HG03378 (cell line): ENCODE results near the gene ACTR3C.
"Not testable (repeated sequence)": the region's sequence is repeated elsewhere in the genome, so short reads cannot be mapped to it uniquely, and the experiment has no call there.

Experiments
- ATAC-seq: cut with Tn5 transposase; IDR thresholded peaks from one replicate; pipeline ENCODE4 v1.9.1; 2021; ENCODE audit warnings: mild to moderate bottlenecking, moderate library complexity; ENCODE audit not compliant: unreplicated experiment

ACTR3C gene

DNA sequence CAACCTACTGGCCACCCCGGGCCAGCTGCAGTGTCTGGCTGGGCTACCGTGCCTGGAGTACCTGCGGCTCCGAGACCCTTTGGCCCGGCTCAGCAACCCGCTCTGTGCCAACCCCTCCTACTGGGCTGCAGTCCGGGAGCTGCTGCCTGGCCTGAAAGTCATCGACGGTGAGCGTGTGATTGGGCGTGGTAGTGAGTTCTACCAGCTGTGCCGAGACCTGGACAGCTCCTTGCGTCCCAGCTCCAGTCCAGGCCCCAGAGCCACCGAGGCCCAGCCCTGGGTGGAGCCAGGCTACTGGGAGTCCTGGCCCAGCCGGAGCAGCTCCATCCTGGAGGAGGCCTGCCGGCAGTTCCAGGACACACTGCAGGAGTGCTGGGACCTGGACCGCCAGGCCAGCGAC, 13.8 kb upstream of the ACTR3C start:
- no peak for ATAC-seq

DNA sequence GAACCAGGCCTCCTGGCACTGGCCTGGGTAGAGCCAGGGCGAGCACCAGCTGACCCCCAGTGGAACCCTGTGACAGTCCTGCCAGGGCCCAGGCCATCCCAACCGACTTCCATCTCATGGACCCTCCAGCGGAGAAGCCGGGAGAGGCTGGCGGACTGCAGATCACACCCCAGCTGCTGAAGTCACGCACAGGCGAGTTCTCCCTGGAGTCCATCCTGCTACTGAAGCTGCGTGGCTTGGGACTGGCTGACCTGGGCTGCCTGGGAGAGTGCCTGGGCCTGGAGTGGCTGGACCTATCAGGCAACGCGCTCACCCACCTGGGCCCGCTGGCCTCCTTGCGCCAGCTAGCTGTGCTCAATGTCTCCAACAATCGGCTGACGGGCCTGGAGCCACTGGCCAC, 13.4 kb upstream of the ACTR3C start:
- no peak for ATAC-seq

DNA sequence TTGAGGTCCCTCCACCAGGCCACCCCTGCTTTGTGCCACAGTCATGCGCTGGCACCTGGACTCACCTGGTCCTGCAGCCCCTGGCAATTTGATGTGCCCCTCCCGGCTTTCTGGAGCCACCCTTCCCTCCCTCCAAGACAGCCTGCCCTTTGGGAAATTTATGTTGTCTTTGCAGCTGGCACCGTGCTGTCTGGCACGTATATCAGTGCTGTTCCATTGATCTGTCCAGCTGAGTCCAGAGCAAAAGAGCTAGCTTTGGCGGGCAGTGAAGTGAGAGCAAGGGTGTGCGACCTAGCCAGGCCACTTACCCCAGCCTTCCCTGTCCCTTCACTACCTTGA, 12.4 kb upstream of the ACTR3C start:
- ATAC-seq, result no peak

DNA sequence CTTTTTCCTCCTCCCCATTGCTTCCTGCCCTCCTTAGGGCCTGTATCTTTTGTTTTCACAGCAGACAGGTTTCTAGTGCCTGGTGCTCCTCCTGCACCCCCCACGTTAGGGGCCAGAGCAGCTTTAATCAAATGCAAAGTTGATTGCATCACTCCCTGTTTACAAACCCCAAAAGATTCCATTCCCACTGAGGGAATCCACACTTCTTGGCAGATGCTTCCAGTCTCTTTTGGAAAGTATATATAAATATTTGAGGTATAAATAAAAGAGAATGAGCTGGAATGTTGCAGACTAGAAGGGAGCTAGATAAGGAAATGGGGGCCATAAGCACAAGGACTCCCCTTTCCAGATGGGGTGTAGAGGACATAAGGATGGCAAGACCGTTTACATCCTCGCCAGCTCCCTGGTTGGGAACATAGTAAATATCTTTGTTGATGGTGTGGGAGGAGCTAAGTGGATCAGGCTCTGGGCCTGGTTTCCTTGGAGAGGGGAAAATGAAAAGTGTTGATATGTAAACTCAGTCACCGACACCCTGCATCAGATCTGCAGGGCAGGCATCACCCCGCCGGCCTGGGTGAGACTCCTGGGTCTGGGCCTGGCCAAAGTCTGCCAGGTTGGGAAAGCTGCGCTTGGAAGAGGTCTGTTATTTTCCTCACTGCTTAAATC, 11.9 kb upstream of the ACTR3C start:
- no peak for ATAC-seq

DNA sequence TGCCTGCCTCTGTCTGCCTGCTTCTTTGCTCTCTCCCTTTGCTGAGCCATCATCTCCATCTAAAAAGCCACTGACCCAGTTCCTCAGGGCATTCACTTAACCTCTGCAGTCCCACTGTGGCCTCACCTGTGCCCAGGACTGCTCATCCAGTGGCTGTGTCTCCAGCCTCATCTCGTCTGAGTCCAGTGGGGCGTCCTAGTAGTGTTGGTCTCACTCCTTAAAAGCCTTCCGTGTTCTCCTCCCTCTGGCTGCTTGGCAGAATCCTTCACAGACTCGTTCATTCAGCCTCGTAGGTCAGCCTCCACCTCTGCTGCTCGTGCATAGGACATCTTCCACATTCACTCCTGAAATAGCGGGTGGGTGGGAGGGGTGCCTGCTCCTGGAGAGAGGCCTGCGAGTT, 10.8 kb upstream of the ACTR3C start:
- no peak for ATAC-seq

DNA sequence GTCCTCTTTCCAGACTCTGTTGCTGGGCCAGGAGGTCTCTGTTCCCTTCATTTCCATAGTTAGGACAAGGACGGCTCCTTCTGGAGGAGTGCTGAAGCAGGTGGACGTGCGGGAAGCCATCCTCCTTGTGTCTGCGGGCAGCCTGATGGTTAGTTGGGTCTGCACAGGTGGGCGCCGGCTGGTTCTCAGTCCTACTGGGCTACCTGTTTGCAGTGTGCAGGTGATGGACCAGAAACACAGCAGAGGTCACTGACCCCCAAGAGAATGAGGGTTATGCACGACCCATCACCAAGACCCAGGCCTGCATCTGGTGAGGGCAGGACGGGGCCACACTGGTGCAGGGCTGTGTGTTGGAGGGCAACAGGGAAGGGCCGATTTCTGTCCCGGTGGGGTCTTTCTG, 10.3 kb upstream of the ACTR3C start:
- ATAC-seq, result no peak

DNA sequence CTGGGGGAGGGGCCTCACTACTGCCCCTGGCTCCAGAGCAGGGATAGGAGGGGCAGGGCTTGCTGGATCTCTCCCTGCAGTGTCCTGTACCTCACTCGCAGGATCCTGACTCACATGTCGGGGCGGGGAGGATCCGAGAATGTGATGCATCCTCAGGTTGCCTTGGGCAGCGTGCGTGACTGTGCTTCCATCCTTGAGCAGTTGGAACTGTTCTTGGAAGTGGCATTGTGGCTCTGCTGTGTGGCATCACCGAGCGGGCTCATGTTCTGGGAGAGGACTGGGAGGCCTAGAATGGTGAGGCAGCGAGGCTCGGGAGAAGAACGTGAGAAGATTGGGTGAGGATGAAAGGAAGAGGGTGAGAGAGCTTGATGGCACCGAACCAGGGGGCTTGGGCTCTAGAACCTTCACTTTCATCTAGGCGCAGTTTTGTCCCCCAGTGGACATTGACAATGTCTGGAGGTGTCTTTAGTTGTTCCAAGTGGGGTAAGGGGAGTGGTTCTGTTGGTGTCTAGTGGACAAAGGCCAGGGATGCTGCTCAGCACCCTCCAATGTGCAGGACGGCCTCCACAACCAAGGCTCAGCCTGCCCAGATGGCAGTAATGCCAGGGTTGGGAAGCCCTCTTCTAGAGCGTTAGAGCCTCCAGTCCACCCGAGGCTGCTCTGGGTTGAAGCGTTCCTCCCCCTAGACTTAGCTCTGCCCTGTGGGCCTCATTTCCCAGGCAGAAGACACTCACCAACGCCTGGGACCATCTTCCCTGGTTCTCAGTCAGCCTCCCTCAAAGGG, 9.7 kb upstream of the ACTR3C start:
- no peak for ATAC-seq

DNA sequence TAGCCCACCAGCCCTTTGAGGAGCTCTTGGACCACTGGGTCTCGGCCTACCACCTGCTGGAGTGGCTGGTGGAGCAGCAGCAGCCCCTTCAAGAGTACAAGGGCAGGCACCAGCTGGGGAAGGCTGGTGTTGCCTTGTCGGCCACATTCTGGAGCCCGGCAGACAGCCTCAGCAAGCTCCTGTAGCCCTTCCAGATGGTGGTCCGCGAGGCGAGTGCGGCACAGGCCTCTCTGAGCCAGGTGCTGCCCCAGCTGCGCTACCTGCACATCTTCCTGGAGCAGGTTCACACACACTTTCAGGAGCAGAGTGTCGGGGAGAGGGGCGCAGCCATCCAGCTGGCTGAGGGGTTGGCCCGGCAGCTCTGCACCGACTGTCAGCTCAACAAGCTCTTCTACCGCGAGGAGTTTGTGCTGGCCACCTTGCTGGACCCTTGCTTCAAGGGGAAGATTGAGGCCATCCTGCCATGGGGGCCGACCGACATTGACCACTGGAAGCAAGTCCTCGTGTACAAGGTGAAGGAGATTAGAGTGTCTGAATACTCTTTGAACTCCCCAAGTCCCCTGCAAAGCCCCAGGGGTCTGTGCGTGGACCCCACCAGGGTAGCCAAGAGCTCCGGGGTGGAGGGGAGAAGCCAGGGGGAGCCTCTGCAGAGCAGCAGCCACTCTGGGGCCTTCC, 7.0 kb upstream of the ACTR3C start:
- no peak for ATAC-seq

DNA sequence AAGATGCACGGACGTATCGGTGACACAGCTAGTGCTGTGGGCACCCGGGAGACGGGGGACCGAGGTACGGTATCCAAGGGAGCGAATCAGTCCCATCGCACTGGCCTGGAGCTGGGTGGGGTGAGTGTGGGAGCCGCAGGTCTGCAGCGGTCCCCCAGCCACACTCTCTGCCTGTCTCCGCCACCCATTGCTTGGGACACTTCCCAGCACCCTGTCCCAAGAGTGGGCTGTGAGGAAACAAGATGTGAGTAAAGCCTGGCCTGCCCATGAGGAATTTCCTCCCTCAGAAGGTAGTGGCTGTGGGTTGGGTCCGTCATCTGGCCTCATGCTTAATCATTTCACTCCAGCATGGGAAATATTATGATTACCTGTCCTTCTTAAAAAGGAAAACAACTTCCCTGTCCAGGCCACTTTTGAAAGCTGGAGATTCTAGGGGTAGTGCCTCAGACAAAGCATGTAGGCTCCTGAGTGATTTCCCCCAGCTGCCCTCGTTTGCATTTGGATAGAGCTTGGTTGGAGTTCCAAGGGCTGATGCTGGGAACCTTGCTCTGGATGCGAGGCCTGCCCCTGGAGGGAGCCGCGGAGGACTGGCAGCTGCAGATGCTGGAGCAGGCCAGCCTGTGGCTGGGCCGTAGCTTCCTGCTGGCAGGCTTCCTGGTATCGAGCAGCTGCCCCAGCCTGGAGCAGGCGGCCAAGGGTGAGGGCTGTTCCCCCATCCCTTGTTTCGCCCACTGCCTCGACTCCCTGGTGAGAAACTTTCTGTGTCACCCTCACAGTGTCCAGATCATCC, 6.2 kb upstream of the ACTR3C start:
- ATAC-seq, result no peak

DNA sequence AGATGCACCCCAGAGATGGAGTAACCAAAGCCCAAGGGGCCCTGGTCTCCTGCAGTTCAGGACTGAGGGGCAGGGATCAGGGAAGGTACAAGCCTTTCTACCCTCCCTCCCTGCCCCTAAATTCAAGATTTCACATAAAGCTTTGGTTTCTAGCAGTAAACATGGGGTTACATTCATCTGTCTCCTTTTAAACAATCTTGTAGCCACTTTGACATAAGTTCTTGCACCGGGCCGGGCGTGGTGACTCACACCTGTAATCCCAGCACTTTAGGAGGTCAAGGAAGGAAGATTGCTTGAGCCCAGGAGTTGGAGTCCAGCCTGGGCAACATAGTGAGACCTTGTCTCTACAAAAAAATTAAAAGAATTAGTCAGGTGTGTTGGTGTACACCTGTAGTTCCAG, 4.0 kb upstream of the ACTR3C start:
- ATAC-seq, result no peak

DNA sequence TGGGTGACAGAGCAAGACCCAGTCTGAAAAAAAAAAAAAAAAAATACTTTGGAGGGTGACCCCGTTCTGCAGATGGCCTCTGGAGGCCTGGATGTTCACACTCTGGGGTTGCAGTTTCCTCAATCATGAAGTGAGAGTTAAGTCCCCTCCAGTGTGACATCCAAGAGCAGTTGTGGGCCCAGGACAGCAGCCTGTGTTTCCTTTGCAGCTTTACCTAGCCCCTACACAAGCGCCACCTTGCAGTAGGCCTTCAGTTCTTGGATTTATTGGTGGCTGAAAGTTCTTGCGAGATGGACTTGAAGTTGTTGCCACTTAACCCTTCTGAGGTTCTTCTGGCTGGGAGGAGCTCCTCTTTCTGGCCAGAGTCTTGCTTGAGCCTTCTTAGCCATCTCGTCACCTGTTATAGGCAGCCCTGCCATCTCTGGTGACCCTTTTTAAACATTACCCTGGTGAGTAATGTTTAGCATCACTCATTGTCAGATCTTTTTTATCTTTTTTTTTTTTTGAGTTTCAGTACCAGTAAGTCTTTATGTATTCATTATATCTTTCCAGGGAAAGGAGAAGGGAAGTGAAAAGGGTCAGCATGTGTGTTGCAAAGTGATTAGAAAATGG, 3.4 kb upstream of the ACTR3C start:
- no peak for ATAC-seq

DNA sequence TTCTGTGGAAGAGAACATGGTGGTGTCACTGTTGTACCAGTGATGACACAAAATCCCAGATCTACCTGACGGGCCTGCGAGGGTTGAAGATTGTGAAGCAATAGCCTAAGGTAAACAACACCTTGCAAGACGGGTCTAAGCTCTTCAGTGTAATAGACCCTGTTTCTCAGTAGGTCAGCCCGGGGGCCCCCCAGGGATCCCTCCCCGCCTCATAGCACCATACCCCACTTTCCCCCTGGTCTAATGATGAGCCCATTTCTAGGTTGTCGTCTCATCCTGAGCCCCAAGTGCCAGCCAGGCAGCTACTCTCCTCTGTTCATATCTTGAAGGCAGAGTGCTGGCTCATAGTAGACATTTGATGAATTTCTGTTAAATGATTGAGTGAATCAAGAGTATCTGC, 2.6 kb upstream of the ACTR3C start:
- ATAC-seq, result no peak

DNA sequence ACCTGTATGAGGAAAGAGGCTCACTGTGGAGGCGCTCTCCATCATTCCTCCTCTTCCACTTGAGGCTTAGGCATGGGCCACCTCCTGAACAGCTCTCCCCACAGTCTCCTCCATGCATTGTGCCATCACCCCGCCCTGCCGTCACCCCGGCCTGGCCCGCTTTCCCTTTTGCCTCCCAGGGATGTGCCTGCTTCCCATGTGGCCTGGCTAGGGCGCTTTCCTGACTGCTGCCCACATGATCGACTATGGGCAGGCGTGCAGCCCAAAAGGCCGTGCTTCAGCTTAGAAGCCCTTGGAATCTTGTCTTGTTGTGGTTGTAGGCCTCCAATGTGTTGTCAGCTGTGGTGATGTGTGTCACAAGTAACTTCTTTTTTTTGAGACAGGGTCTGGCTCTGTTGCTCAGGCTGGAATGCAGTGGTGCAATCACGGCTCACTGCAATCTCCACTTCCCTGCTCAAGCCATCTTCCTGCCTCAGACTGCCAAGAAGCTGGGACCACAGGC, 1.8 kb upstream of the ACTR3C start:
- no peak for ATAC-seq

DNA sequence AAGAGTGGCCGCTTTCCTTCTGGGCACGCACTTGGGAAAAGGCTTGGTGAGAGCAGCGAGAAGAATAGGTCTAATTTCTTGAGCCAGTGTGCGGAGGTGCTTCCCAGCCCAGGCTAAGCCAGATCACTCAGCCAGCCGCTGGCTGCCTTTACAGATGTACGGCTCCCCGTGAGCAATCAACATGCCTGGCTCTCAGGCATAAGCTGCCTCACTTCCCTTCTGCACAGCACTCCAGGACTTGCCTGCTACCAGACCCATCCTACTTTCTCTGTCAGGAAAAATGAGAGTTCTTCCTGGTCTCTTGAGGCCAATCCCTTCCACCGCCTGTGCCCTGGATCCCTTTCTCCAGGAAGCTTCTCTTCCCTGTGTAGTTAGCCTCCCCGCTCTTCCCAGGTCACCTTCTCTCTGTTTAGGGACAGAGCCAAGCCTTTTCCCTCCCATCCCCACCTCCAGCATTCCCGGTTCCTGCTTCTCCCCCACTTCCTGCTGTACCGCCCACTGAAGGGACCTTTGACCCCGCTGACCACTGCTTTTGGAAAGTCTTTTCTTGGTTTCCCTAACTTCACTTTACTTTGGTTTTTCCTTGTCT, 1.1 kb upstream of the ACTR3C start:
- no peak for ATAC-seq

DNA sequence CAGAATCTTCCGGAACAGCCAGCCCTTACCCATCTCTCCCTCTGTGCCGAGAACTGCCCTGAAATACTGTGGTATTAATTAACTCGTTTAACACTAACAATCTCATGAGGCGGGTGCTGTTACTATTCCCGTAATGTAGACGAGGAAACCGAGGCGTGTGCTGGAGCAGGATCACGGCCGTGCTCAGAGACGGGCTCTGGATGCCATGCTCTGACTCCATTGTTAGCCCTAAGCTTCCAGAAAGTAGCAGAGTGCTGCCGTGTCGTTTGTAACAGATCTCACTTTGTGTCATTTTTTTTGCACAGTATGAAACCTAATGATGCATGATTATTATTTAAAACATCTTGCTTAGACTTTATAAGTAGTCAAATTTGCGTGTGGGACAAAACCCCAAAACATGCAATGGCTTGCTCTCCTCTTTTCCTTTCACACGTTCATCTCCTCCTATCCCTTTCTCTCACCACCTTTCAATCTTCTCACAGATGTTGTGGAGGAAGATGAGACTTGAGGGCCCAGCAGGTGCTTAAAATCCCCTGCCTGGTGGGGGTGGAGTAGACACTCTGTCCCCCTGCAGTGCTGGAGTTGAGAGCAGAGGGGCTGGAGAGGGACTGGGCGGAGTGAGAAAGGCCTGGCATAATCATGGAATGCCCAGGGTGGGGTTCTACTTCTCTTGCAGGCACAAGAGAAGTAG, 482 bp upstream of the ACTR3C start:
- peak; percentile 32 for ATAC-seq

DNA sequence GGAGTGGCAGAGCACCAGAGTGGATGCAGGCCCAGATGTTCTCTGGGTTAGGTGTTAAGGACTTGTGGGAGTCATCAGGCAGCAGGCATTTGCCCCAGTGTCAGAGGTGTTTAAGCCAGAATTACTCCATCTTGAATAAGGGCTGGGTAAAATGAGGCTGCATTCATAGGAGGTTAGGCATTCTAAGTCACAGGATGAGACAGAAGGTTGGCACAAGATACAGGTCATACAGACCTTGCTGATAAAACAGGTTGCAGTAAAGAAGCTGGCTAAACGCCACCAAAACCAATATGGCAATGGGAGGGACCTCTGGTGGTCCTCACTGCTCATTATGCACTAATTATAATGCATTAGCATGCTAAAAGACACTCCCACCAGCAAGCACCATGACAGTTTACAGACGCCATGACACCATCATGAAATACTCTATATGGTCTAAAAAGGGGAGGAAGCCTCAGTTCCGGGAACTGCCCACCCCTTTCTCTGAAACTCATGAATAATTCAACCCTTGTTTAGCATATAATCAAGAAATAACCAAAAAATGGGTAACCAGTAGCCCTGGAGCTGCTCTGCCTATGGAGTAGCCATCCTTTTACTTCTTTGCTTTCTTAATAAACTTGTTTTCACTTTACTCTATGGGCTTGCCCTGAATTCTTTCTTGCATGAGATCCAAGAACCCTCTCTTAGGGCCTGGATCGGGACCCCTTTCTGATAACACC, 1.1 kb downstream of the ACTR3C start:
- ATAC-seq, result no peak

DNA sequence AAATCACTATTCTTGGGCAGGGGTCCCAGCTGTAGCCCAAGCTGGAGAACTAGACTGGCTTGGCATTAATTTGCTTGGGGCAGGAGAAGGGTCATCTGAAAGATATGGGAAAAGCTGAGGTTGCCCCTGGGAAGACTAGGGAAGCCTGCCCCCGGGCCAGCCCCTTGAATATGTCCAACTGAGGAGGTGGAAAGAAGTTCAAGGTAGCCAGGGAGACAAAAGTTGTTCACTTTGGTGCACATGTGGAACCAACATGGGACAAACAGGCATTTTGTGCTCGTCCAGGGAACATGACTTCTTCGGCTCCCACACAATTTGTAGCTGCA, 1.6 kb downstream of the ACTR3C start:
- ATAC-seq, result no peak

DNA sequence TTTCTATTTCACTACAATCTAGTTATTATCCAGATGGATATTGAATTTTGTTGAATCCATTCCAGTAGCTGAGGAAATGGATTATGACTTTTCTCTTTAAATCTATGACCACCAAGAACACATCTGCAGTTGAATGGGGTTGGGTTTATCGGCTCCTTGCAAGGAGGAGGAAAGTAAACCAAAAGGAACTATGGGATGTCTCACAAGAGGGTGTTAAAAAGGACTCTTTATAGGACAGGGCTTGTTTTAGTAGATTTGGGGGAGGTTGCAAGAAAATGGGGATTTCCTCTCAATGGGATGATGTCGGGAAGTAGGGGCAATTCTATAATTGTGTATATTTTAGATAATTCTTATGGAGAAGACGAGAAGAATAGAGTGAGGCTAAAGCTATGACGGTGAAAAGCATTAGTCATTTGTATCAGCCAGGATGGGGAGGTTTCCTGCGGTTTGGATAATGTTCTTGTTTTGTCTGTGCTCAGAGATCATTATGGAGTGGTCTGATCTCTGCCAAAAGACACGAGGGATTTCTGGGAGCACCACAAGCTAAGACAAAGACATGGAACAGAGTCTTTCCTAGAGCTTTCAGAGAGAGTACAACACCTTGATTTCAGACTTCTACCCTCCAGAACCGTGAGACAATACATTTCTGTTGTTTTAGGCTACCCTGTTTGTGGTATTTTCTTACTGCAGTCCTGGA, 5.4 kb downstream of the ACTR3C start:
- no peak for ATAC-seq

DNA sequence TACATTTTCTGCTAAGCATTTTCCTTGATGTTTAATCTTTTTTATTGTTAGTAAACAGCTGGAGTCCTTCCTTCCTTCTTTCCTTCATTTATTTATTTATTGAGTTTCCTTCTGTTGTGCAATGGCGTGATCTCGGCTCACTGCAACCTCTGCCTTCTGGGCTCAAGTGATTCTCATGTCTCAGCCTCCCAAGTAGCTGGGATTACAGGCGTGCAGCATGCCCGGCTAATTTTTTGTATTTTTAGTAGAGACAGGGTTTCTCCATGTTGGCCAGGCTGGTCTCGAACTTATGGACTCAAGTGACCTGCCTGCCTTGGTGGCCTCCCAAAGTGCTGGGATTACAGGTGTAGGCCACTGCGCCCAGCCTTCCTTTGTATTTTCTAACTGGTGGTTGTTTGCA, 6.4 kb downstream of the ACTR3C start:
- not testable (repeated sequence) for ATAC-seq
